Stimulated activated CD4-positive, alpha-beta T cell treated with anti-CD3 and anti-CD28 coated beads, TNF-alpha, amount 100 ng/mL, for 4 hours (primary cell): ENCODE data around the gene GDPD1.

ENCODE experiments used
- DNase-seq, 3 experiments: peaks; one replicate each; pipeline ENCODE4 v3.0.0-alpha.2; 2020; ENCODE audit warnings: low read depth in 3 of 3

Gene GDPD1

DNA sequence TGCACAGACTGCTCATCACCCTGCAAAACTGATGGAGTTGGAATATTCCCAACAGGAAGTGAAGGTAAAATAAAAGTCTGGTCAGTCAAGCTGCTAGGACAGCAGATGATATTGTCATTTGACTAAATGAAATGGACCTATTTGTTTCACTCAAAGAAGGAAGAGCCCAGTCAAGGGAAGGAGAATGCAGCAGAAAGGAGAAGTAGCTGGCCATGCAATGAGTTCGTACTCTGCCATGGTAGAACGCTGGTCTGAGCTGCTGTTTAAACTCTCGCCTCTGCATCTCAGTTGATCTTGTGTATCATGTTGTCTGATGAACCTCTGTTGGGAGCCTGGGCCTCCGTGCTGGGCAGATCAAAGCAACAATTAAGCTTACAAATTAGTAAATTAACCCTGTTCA lies 95.6 kb downstream of the GDPD1 start:
- no peak for DNase-seq
